Adipocyte (in vitro differentiated cells): ENCODE data around the gene MYEOV.

Source experiments
- DNase-seq: peaks from one replicate; pipeline ENCODE4 v3.0.0-alpha.2; 2015; ENCODE audit warnings: low read depth
- H3K27me3 ChIP-seq: replicated peaks from 2 replicates; pipeline ENCODE4 v1.7.0; 2013; ENCODE audit warnings: mild to moderate bottlenecking, low read length, moderate library complexity; ENCODE audit not compliant: control insufficient read depth, insufficient read depth
- H3K36me3 ChIP-seq: 2 replicates; pipeline ENCODE4 v1.7.0; 2013; ENCODE audit warnings: low read length, mild to moderate bottlenecking, moderate library complexity; ENCODE audit not compliant: control insufficient read depth, insufficient read depth, severe bottlenecking
- H3K4me1 ChIP-seq: 2 replicates; pipeline ENCODE4 v1.7.0; 2013; ENCODE audit warnings: mild to moderate bottlenecking, low read length, moderate library complexity; ENCODE audit not compliant: control insufficient read depth, insufficient read depth
- H3K4me3 ChIP-seq: 2 replicates; pipeline ENCODE4 v1.7.0; 2013; ENCODE audit warnings: mild to moderate bottlenecking, low read length, moderate library complexity
- H3K9ac ChIP-seq: 2 replicates; pipeline ENCODE4 v1.7.0; 2013; ENCODE audit warnings: mild to moderate bottlenecking, low read length, moderate library complexity
- H3K9me3 ChIP-seq: 2 replicates; pipeline ENCODE4 v1.7.0; 2013; ENCODE audit warnings: mild to moderate bottlenecking, low read length, moderate library complexity; ENCODE audit not compliant: control insufficient read depth

The MYEOV gene

DNA sequence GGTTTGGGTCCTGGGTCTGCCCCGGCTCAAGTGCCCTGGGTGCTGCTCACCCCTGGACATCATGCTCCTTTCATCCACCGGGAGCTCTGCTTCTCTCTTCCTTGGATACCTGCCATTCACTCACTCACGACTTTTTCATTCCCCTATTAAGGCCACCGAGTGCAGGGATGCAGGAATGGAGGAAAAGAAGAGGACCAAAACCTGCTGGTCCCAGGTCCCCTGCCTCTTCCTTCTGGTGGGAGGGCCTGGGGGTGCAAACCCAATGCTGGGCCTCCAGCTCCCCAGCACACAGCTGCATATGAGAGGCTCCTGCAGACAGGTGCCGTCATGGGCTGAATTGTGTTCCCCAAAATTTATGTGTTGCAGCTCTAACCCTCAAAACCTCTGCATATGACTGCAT, 36.8 kb upstream of the MYEOV start:
- no peak for DNase-seq

DNA sequence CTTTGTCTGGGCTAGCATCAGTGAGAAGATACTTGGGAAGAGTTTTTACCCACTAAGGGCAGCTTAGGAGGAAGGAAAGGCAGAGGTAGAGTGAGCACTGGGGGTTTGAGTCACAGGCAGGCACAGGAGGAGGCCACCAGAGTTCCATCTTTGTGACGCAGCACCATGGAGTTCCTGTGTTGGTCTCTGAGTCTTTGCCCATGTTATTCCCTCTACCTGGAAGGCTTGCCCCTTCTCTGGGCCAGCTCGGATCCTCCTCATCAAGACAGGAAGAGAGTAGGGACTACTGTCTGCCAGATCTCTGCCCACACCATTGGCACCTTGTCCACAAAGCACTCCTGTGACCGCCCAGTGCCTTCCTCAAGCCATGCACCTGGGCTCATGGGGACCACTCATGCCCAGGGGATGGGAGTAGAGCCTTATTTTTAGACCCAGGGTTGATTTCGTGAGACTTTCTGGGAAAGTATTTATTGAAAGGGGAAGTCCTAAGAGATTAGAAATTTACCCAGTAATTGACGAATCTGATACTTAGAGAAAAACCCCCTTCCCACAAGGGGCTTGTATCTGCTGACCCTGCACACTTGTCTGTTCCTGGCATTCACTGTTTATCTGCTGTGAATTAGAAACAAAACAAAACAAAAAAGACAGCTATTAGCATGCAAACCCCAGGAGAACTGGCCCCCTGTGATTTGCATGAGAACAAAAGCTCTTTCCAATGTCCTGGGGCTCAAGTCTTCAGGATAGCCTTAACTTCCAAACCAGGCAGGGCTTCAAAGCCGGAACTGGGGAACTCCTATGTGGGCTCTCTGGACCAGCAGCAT, 35.9 kb upstream of the MYEOV start:
- DNase-seq: no peak

More for the DNA sequence above, 36.8 kb upstream of the MYEOV start:
- Histone ChIP-seq H3K36me3 (no peaks in the 10 kb centered on the region), H3K9me3 (peaks cover 33% of the 10 kb centered on the region), H3K4me1 (peaks cover 4% of the 10 kb centered on the region), H3K9ac (no peak overlapping the region), H3K4me3 (no peak overlapping the region), H3K27me3 (peaks cover 31% of the 10 kb centered on the region)

DNA sequence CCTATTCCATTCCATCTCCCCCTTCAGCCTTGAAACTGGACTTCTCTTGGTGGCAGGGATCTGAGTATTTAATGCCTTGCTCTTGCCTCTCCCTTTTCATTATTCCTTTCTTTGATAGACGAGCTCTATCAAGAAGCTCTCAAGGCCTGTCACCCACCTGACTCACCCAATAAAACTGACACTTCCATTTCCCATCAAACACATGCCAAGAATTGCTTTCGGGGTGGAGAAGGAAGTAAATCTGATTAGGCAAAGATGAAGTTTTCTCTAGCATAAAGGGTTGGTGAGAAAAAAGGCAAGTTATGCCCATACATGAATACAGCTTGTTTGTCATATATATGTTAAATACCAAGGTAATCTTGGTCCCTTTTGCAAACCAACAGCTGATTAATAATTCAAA, 34.9 kb upstream of the MYEOV start:
- H3K9me3 ChIP-seq: peaks cover 15% of the 10 kb centered on the region
- no peak overlapping the region for H3K4me3 ChIP-seq
- H3K4me1 ChIP-seq: peaks cover 4% of the 10 kb centered on the region
- no peak for DNase-seq
- H3K36me3 ChIP-seq: no peaks in the 10 kb centered on the region
- H3K27me3 ChIP-seq: peaks cover 38% of the 10 kb centered on the region
- no peak overlapping the region for H3K9ac ChIP-seq

More for the DNA sequence above, 35.9 kb upstream of the MYEOV start:
- H3K9me3 ChIP-seq: peaks cover 26% of the 10 kb centered on the region
- no peak overlapping the region for H3K4me3 ChIP-seq
- peaks cover 4% of the 10 kb centered on the region for H3K4me1 ChIP-seq
- no peak overlapping the region for H3K9ac ChIP-seq
- no peaks in the 10 kb centered on the region for H3K36me3 ChIP-seq
- H3K27me3 ChIP-seq: peaks cover 34% of the 10 kb centered on the region

DNA sequence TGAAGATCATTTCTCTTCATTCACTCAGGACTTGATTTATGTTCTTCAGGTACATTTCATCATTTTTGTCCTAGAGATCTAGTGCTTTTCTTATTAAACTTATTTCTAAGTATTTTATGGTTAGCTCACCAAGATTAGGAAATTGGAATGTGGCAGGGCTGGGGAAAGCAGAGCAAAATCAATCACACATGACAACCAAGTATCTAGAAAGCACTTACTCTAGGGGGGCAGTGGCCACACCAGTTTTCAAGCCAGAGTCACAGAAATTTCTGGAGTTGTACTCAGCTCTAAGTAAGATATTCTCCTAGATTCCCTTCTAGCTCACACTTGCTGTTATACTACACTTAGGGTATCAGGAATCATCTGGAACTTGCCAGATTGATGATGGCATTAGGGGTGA, 33.3 kb upstream of the MYEOV start:
- H3K4me1 ChIP-seq: peaks cover 4% of the 10 kb centered on the region
- no peak overlapping the region for H3K4me3 ChIP-seq
- no peak for DNase-seq
- H3K36me3 ChIP-seq: no peaks in the 10 kb centered on the region
- peaks cover 4% of the 10 kb centered on the region for H3K9me3 ChIP-seq
- no peak overlapping the region for H3K9ac ChIP-seq
- peaks cover 41% of the 10 kb centered on the region for H3K27me3 ChIP-seq

DNA sequence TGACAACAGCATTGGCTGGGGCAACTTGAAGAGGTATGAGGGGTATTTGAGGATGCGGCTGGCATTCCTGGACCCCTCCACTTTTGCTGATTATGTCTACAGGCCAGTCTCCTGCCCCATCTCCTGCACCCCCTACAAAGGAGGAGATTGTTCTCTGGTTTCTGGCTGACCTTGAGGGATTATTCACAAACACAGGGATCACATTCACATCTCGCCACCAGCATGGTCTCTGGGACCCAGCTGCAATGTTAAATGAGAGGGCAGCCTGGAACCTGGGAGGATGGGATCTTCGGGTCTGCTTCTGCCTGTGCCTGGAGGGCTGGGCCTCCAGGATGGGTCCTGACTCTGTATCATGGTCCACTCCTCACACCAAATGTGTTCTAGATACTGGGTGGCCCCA, 32.8 kb upstream of the MYEOV start:
- Histone ChIP-seq H3K4me3 (no peak overlapping the region), H3K4me1 (peaks cover 4% of the 10 kb centered on the region), H3K9me3 (no peaks in the 10 kb centered on the region), H3K27me3 (peaks cover 39% of the 10 kb centered on the region), H3K36me3 (no peaks in the 10 kb centered on the region), H3K9ac (no peak overlapping the region)
- no peak for DNase-seq

DNA sequence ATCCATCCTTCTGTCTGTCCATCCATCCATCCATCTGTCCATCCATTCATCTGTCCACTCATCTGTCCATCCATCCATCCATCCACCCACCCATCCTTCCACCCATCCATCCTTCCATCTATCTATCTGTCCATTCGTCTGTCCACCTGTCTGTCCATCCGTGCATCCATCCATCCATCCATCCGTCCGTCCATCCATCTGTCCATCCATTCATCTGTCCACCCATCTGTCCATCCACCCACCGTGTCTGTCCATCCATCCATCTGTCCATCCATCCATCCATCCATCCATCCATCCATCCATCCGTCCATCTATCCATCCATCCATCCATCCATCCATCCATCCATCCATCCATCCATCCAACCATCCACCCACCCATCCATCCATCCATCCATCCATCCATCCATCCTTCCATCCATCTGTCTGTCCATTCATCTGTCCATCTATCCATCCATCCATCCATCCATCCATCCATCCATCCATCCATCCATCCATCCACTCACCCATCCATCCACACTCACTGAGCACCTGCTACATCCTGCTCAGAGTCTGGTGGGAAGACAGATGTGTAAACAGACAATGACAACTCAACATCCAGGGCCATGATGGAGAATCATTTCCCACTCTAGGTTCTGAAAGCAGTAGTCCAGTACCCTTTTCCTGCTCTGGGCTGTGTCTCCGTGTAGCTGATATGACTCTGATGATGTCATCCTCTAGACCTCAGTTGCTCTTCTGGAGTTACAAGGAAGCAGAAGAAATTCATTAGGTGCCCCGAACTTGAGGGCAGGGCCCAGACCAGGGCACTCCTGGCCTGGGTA, 30.8 kb upstream of the MYEOV start:
- no peak overlapping the region for H3K9ac ChIP-seq
- peaks cover 26% of the 10 kb centered on the region for H3K27me3 ChIP-seq
- no peak overlapping the region for H3K4me3 ChIP-seq
- H3K4me1 ChIP-seq: peaks cover 4% of the 10 kb centered on the region
- no peak for DNase-seq
- no peaks in the 10 kb centered on the region for H3K36me3 ChIP-seq
- no peaks in the 10 kb centered on the region for H3K9me3 ChIP-seq

DNA sequence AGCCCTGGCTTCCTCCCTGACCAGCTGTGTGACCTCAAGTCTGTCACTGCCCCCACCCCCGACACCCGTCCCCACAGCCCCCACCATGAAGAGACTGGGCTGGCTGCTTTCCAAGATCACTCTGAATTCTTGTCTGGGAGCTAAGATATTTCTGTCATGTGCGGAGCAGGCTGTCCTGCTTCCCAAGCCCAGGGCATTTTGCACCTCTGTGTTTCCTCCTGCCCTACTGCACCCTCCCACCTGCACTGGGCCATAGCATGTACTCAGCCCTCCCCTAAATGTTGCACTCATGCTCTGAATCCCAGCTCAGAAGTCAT, 30.3 kb upstream of the MYEOV start:
- no peak for DNase-seq
- Histone ChIP-seq H3K27me3 (peaks cover 21% of the 10 kb centered on the region), H3K36me3 (no peaks in the 10 kb centered on the region), H3K4me1 (peaks cover 4% of the 10 kb centered on the region), H3K9me3 (no peaks in the 10 kb centered on the region), H3K4me3 (no peak overlapping the region), H3K9ac (no peak overlapping the region)

DNA sequence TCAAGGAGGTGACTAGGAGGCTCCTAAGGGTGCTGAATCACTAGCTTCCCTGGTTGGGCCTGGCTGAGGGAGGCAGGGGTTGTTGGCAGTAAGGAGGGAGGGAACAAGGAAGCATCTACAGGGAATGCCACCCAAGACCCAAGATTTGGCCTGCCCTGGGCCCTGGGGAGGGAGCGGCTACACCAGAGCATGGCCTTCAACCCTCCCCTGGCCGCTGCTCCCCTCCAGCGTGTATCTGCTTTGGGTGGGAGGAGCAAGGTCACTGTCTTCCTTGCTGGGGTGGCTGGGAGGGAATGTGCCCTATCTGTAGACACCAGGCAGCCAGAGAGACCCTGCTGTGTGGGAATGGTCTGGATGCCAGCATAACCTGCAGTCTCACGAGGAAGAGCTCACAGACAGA, 29.5 kb upstream of the MYEOV start:
- H3K9me3 ChIP-seq: no peaks in the 10 kb centered on the region
- no peak overlapping the region for H3K9ac ChIP-seq
- no peak for DNase-seq
- H3K36me3 ChIP-seq: no peaks in the 10 kb centered on the region
- H3K4me3 ChIP-seq: no peak overlapping the region
- H3K27me3 ChIP-seq: peaks cover 16% of the 10 kb centered on the region
- peaks cover 4% of the 10 kb centered on the region for H3K4me1 ChIP-seq

DNA sequence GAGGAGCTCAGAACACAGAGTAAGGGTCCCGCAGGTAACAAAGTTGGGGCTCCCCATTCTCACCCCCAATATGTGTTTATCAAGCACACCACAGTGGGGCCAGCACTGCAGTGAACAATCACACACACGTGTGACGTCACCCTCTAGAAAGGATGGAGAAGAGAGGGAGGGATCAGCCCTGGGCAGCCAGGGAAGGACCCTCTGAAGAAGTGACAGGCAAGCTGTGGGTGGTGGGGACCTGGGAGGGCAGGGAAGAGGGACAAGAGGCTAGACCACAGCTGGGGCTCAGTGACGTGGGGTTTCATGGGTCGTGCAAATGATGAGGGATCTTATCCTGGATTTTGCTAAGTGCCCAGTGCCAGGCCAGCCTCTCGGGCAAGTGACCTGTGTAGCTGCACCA, 28.7 kb upstream of the MYEOV start:
- Histone ChIP-seq H3K36me3 (no peaks in the 10 kb centered on the region), H3K9ac (no peak overlapping the region), H3K4me1 (peaks cover 4% of the 10 kb centered on the region), H3K9me3 (no peaks in the 10 kb centered on the region), H3K4me3 (no peak overlapping the region), H3K27me3 (peaks cover 16% of the 10 kb centered on the region)
- DNase-seq: no peak

DNA sequence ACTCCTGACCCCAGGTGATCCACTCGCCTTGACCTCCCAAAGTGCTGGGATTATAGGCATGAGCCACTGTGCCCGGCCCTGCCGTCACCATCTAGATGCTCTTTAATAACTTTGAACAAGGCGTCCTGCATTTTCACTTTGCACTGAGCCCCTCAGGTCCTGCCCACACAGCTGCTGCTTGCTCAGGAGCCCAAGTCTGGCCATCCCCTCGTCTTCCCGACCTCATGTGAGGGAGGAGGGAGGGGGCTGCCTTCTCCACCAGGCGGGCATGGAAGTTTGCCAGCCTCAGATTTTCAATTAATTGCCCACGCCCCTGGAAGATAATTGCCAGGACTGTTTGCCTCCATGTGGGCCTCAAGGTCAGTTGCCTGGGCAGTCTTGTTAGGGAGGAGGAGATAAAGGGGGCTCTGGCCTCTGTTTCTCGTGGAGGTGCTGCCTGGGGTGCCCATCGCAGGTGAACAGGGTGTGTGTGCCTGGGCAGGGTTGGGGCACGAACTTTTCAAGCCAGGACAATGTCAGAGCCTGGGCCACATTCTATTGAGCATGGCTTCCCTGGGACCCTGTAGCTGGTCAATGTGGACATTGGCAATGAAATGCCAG, 27.9 kb upstream of the MYEOV start:
- no peak for DNase-seq
- H3K4me3 ChIP-seq: no peak overlapping the region
- H3K9me3 ChIP-seq: no peaks in the 10 kb centered on the region
- H3K4me1 ChIP-seq: no peaks in the 10 kb centered on the region
- H3K27me3 ChIP-seq: peaks cover 16% of the 10 kb centered on the region
- H3K36me3 ChIP-seq: no peaks in the 10 kb centered on the region
- no peak overlapping the region for H3K9ac ChIP-seq

DNA sequence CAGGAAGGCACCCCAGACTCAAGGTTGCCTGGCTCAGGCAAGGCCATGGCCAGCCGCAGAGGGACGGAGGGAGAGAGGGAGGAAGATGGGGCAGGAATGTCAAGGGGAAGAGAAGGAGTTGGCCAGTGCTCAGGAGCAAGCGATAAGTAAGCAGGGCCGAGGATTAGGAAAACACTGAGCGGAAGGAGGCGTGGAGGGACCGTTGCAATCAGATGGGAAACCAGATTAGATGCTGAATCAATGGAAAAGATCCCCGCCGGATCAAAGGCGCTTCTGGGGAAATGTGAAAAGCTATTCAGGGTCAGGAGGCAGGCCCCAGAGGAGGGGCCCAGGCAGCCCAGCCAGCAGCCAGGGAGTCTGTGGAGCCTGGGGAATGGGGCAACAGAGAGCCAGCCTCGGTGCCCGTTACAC, 26.6 kb upstream of the MYEOV start:
- Histone ChIP-seq H3K4me3 (no peak overlapping the region), H3K9ac (no peak overlapping the region), H3K9me3 (no peaks in the 10 kb centered on the region), H3K36me3 (no peaks in the 10 kb centered on the region), H3K4me1 (no peaks in the 10 kb centered on the region), H3K27me3 (peaks cover 29% of the 10 kb centered on the region)
- DNase-seq: no peak
